ENCODE measurements around the gene RRP7A.
"Not testable (repeated sequence)": the region's sequence is repeated elsewhere in the genome, so short reads cannot be mapped to it uniquely, and the experiment has no call there.

DNA sequence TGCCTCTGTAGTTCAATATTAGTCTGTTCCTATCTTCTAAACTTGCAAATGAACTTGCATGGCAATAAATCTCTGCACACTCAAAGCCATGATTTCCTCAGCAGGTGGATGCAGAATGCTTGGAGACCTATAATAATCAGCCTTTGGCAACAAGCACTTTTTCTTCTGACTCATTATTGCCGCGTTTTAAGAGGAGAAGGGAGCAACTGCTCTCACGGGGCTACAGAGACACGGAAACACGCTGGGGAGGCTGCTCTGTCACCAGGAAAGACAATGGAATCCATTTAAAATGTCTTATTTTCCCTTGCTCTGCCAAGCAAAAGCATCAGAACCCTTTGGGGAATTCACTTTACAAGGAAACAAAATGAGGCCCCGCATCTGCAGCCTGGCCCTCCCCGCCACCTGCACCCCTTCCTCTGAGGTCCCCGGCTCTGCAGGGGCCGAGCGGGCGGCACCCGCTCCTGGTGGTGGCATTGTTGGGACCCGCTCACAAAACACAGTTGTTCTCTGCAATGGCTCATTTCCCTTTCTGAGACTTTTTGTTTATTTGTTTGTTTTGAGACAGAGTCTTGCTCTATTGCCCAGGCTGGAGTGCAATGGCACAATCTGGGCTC, 35.9 kb downstream of the RRP7A start:
- TF ChIP-seq CTCF (IDR thresholded peaks at IDR 0.05; ENCODE audit: extremely low read depth in 1 of 2, insufficient read depth in 1 of 2, low read depth in 1 of 2, low read length in 2 of 2); JUN (IDR thresholded peaks at IDR 0.05; ENCODE audit: borderline replicate concordance, insufficient read depth, insufficient read length, low read depth); POLR2AphosphoS5 (IDR thresholded peaks at IDR 0.05; ENCODE audit: insufficient read depth, low read depth, low read length); POLR2A (IDR thresholded peaks at IDR 0.05; ENCODE audit: low read depth, low read length): not testable (repeated sequence)
